SK-N-SH treated with all-trans-retinoic acid at 6 μM for 48 hours (cell line): Measurements from ENCODE around the gene KCNT2.

Experiments used
- CSRNP3 ChIP-seq: fragments of 250-450 bp; sonication (Bioruptor Pico); IDR thresholded peaks from 2 replicates; pipeline ENCODE4 v1.5.1; 2021; ENCODE audit warnings: mild to moderate bottlenecking, moderate library complexity
- PATZ1 ChIP-seq: fragments of 250-450 bp; sonication (Bioruptor Pico); IDR thresholded peaks from 2 replicates; pipeline ENCODE4 v1.8.0; 2020; ENCODE audit warnings: mild to moderate bottlenecking, moderate library complexity, borderline replicate concordance

- no peak for TF ChIP-seq PATZ1
- TF ChIP-seq CSRNP3 (CRISPR knock-in tag) = no peak
Observed at GRCh38 chr1:196205882-196206281, 402.4 kb downstream of the KCNT2 start.
